Thoracic aorta (tissue), 2 donors: Measurements from ENCODE around the gene NID2. TPM values are rescaled to one million over a fixed set of nuclear protein-coding genes. Genes with fewer than 3 reads are reported as not detected.

Source experiments
- ATAC-seq: fragments of 150-250 bp; one replicate; pipeline ENCODE4 v1.8.0; 2017; ENCODE audit warnings: low read depth; ENCODE audit not compliant: insufficient number of reproducible peaks, low FRiP score
- DNase-seq: peaks from one replicate; pipeline ENCODE4 v3.0.0-alpha.2; 2020; ENCODE audit warnings: low spot score
- H3K27ac ChIP-seq, 2 donors: fragments of 200-600 bp; sonication (generic); 1 replicate in 1 of 2; 2 replicates in 1 of 2; pipeline ENCODE4 v1.5.1; 2016; ENCODE audit warnings: mild to moderate bottlenecking in 2 of 2, moderate library complexity in 2 of 2
- H3K27me3 ChIP-seq: fragments of 200-600 bp; sonication (generic); replicated peaks from 2 replicates; pipeline ENCODE4 v1.6.0; 2016; ENCODE audit warnings: mild to moderate bottlenecking; ENCODE audit not compliant: insufficient read depth
- H3K36me3 ChIP-seq: fragments of 200-600 bp; sonication (generic); one replicate; pipeline ENCODE4 v1.5.1; 2016
- H3K4me1 ChIP-seq, 2 donors: fragments of 200-600 bp; sonication (generic); 1 replicate in 1 of 2; 2 replicates in 1 of 2; pipeline versions ENCODE4 v1.5.1 to v1.6.0; 2016; ENCODE audit warnings: low read depth in 2 of 2, mild to moderate bottlenecking in 1 of 2; ENCODE audit not compliant: control insufficient read depth in 1 of 2
- H3K4me3 ChIP-seq: fragments of 200-600 bp; sonication (generic); 2 replicates; pipeline ENCODE4 v1.5.1; 2016; ENCODE audit warnings: mild to moderate bottlenecking
- H3K9me3 ChIP-seq: fragments of 200-600 bp; sonication (generic); 2 replicates; pipeline ENCODE4 v1.5.1; 2016
- CTCF ChIP-seq: fragments of 200-600 bp; sonication (generic); IDR thresholded peaks from one replicate; pipeline ENCODE4 v1.5.1; 2019; ENCODE audit warnings: antibody characterized with exemption
- total RNA-seq, 2 donors: library from RNA; depleted of rRNA; stranded (reverse); fragments of >200 nt; gene quantifications; one replicate each; pipeline versions ENCODE4 v1.1.0 to v1.2.3, GENCODE V29; 2016

The NID2 gene
- total RNA-seq, 2 donors from 2014 or later, result 21.0 to 33.3 TPM

- Histone ChIP-seq H3K4me3 (no peak overlapping the region), H3K9me3 (no peaks in the 10 kb centered on the region), H3K36me3 (no peaks in the 10 kb centered on the region), H3K27ac (no peak overlapping the region), H3K4me1 (no peaks in the 10 kb centered on the region), H3K27me3 (no peaks in the 10 kb centered on the region)
- ATAC-seq (no peak), DNase-seq (no peak)
- TF ChIP-seq CTCF, result no peak
These were observed 108.0 kb downstream of the NID2 start for GRCh38 chr14:51960866-51961265.

GRCh38 chr14:51959928-51960327 lies 108.9 kb downstream of the NID2 start:
- no peak for ATAC-seq

GRCh38 chr14:51957950-51958349 lies 110.9 kb downstream of the NID2 start:
- DNase-seq (no peak), ATAC-seq (no peak)
- no peak overlapping the region for H3K4me3 ChIP-seq
- no peaks in the 10 kb centered on the region for H3K9me3 ChIP-seq
- no peak overlapping the region for H3K27ac ChIP-seq
- no peaks in the 10 kb centered on the region for H3K27me3 ChIP-seq
- TF ChIP-seq CTCF, result no peak
- H3K4me1 ChIP-seq, result no peaks in the 10 kb centered on the region
- H3K36me3 ChIP-seq, result no peaks in the 10 kb centered on the region

More at GRCh38 chr14:51959928-51960327, 108.9 kb downstream of the NID2 start:
- H3K4me3 ChIP-seq, result no peak overlapping the region
- no peak overlapping the region for H3K27ac ChIP-seq
- H3K27me3 ChIP-seq, result no peaks in the 10 kb centered on the region
- H3K36me3 ChIP-seq, result no peaks in the 10 kb centered on the region
- no peaks in the 10 kb centered on the region for H3K4me1 ChIP-seq
- H3K9me3 ChIP-seq, result no peaks in the 10 kb centered on the region
- TF ChIP-seq CTCF, result no peak
- DNase-seq, result no peak

Other genes with a start within 250 kb of the NID2 start
- 1 to 10 TPM; 8.7 to 9.3 TPM for gene GNG2, start 208.4 kb downstream of the NID2 start, total RNA-seq
- gene RTRAF, start 79.5 kb downstream of the NID2 start, total RNA-seq, result 10 to 100 TPM; 36.9 to 44.8 TPM
- 1 to 10 TPM; 2.0 to 2.9 TPM for gene PTGDR, start 198.6 kb upstream of the NID2 start, total RNA-seq
- gene PTGER2, start 245.3 kb upstream of the NID2 start, total RNA-seq, result 1 to 10 TPM; 3.3 to 4.3 TPM